IPS-11a (cell line): ENCODE measurements around the gene ZNF136.
A peak's percentile ranks its signal among the peaks of the same experiment; 100 is the strongest.

Source experiments
- H3K4me3 ChIP-seq: one replicate; pipeline ENCODE4 v1.5.1; 2013; ENCODE audit warnings: low read depth, low read length, control low read depth

Gene ZNF136

GRCh38 chr19:12162882-12163806, at the start of gene ZNF136:
TSS of gene ZNF136 (plus strand) at chr19:12163096. CDS start at chr19:12163204, 108 bp downstream.
- peak within 1 kb of the TSS; percentile 82 for H3K4me3 ChIP-seq

GRCh38 chr19:12113121-12113520, 49.8 kb upstream of the ZNF136 start:
- H3K4me3 ChIP-seq, result no peak overlapping the region

- H3K4me3 ChIP-seq, result no peak overlapping the region
These were observed 45.5 kb upstream of the ZNF136 start for GRCh38 chr19:12117201-12117970.

- no peak overlapping the region for H3K4me3 ChIP-seq
These were observed 36.2 kb upstream of the ZNF136 start for GRCh38 chr19:12126707-12127106.

GRCh38 chr19:12133069-12133468, 29.8 kb upstream of the ZNF136 start:
- H3K4me3 ChIP-seq, result no peak overlapping the region

- H3K4me3 ChIP-seq, result no peak overlapping the region
These were observed 25.5 kb upstream of the ZNF136 start for GRCh38 chr19:12137221-12137940.

- H3K4me3 ChIP-seq, result peak overlapping the region; percentile 78
These were observed 23.6 kb upstream of the ZNF136 start for GRCh38 chr19:12139269-12139668.

- H3K4me3 ChIP-seq, result peak within 1 kb of the TSS; percentile 78
These were observed 22.9 kb upstream of the ZNF136 start, which contains the start of gene ZNF20 for GRCh38 chr19:12139885-12140544. TSS of gene ZNF20 (minus strand) at chr19:12140350. CDS start at chr19:12140182, 168 bp downstream.

GRCh38 chr19:12140545-12141404, 22.1 kb upstream of the ZNF136 start:
- H3K4me3 ChIP-seq, result no peak overlapping the region

GRCh38 chr19:12141405-12141736, 21.5 kb upstream of the ZNF136 start:
- no peak overlapping the region for H3K4me3 ChIP-seq

- no peak overlapping the region for H3K4me3 ChIP-seq
These were observed 17.5 kb upstream of the ZNF136 start for GRCh38 chr19:12145348-12145747.

GRCh38 chr19:12155324-12155860, 7.5 kb upstream of the ZNF136 start:
- H3K4me3 ChIP-seq, result peak overlapping the region; percentile 79

GRCh38 chr19:12156223-12157058, 6.5 kb upstream of the ZNF136 start, which contains the start of gene ZNF625:
TSS of gene ZNF625 (minus strand) at chr19:12156734. CDS start at chr19:12156558, 176 bp downstream.
- peak within 1 kb of the TSS; percentile 79 for H3K4me3 ChIP-seq

- H3K4me3 ChIP-seq, result no peak overlapping the region
These were observed 3.0 kb upstream of the ZNF136 start for GRCh38 chr19:12159773-12160414.

- H3K4me3 ChIP-seq, result peak overlapping the region; percentile 82
These were observed 399 bp upstream of the ZNF136 start for GRCh38 chr19:12162513-12162881.

- peak overlapping the region; percentile 82 for H3K4me3 ChIP-seq
These were observed 930 bp downstream of the ZNF136 start for GRCh38 chr19:12163826-12164225.

GRCh38 chr19:12166626-12167025, 3.7 kb downstream of the ZNF136 start:
- no peak overlapping the region for H3K4me3 ChIP-seq

GRCh38 chr19:12180377-12180776, 17.5 kb downstream of the ZNF136 start:
- no peak overlapping the region for H3K4me3 ChIP-seq
